IPS-20b (cell line): Measurements from ENCODE around the gene IL24.
"Not testable (repeated sequence)": the region's sequence is repeated elsewhere in the genome, so short reads cannot be mapped to it uniquely, and the experiment has no call there.

ENCODE experiments used
- H3K27ac ChIP-seq: one replicate; pipeline ENCODE4 v1.5.1; 2013; ENCODE audit warnings: low read length
- H3K27me3 ChIP-seq: 2 replicates; pipeline ENCODE4 v1.6.1; 2013; ENCODE audit warnings: mild to moderate bottlenecking, low read length, inconsistent platforms; ENCODE audit not compliant: insufficient read depth
- H3K36me3 ChIP-seq: 2 replicates; pipeline ENCODE4 v1.6.1; 2013; ENCODE audit warnings: low read depth, mild to moderate bottlenecking, inconsistent platforms, low read length, moderate library complexity; ENCODE audit not compliant: insufficient read depth
- H3K4me1 ChIP-seq: 2 replicates; pipeline ENCODE4 v1.6.1; 2013; ENCODE audit warnings: mild to moderate bottlenecking, control low read depth, inconsistent platforms, low read length, moderate library complexity; ENCODE audit not compliant: insufficient read depth
- H3K4me3 ChIP-seq: 2 replicates; pipeline ENCODE4 v1.5.1; 2013; ENCODE audit warnings: mild to moderate bottlenecking, low read length, inconsistent platforms
- H3K9ac ChIP-seq: 2 replicates; pipeline ENCODE4 v1.6.1; 2013; ENCODE audit warnings: low read depth, mild to moderate bottlenecking, inconsistent platforms, low read length, moderate library complexity
- H3K9me3 ChIP-seq: 2 replicates; pipeline ENCODE4 v1.6.1; 2013; ENCODE audit warnings: mild to moderate bottlenecking, low read depth, low read length, inconsistent platforms; ENCODE audit not compliant: insufficient read depth

IL24 gene

DNA sequence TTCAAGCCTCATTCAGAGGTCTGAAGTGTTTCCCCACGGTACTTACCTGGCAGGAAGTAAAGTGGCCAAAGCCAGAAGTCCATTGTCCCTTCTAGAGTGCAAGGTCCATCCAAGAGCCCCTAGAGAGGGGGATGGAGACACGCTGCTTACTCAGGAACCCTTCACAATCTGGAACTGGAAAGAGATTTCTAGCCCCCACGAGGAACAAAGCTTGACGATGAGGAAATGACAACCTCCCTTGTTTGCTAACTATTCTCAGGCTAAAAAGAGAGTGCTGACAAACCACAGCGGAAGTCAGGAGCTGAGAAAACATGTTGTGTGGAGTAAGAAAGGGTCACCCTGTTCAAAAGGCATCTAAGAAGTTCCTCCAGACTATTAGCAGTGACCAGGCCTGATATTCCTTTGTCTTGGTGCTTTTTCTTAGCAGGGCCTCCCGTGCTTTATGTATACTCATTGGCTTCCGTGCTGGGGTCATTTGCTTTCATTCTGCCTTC is 24.6 kb downstream of the IL24 start, which contains the start of gene FCMR:
Gene FCMR (minus strand): TSS at position 170 of the 494 bp plus-strand sequence. CDS start 87 bp downstream, at position 83.
- Histone ChIP-seq H3K9ac (no peak within 1 kb of the TSS), H3K4me1 (no peaks in the 10 kb centered on the region), H3K9me3 (no peaks in the 10 kb centered on the region), H3K36me3 (no peaks in the 10 kb centered on the region), H3K27me3 (peaks cover 4% of the 10 kb centered on the region; the same call in 1 of the 2 replicates), H3K4me3 (no peak within 1 kb of the TSS), H3K27ac (no peak within 1 kb of the TSS)

DNA sequence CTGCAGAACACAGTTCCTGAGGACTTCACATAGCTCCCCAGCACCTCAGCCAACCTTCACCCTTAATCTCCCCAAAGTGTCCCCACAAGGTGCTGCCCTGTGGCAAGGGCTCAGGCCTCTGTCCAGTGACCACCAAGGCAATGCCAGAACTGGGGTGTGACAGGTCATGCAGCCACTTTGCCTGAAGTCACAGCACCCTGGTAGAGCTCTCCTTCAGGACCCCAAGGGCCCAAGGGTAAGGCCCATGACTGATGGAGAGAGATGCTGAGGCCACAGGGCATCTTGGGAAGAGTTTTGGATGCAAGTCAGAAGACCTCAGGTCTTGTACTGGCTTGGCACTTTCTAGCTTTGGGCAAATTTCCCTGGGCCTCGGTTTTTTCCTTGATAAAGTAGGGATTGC is 25.3 kb downstream of the IL24 start:
- Histone ChIP-seq H3K36me3 (no peaks in the 10 kb centered on the region), H3K4me1 (no peaks in the 10 kb centered on the region), H3K27me3 (peaks cover 4% of the 10 kb centered on the region; the same call in 1 of the 2 replicates), H3K27ac (no peak overlapping the region), H3K4me3 (no peak overlapping the region), H3K9me3 (no peaks in the 10 kb centered on the region), H3K9ac (no peak overlapping the region)

DNA sequence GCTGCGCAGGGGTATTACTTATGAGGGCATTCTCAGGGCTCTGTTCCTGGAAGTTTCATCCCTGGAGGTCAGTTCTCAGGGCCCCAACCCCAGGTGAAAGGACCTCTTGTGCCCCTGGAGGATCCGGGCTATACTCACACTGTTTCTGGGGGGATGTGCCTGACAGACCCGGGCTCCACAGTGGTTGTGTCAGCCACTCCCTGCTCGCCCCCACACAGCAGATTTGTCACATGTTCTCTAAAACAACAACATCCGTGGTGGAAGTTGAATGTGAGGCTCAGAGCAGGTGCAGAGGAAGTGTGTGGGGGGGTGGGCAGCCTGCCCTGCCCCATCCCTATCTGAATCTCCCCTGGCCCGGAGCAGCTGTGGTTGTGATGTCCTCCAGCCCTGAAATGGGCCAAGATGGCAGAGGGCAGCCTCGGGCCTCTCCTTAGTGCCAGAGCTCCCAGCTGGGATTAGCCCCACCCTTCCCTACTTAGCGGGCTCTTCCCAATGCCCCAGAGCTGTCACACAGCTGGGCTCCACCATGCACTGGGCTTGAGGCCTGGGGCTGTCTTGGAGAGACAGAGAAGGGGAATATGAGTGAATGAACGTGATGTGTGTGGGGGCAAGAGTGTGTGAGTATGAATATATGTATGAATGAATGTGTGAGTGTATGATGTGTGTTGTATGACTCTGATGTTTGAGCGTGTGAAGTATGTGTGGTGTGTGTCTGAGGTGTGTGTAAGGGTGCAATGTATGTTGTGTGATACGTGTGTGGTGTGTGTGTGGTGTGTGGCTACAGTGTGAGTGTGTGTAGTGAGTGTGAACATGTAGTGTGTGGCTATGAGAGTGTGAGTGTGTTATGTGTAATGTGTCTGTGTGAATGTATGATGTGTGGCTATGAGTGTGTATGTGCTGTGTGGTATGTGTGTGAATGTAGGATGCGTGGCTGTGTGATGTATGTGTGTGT is 26.0 kb downstream of the IL24 start:
- Histone ChIP-seq H3K9ac (no peak overlapping the region), H3K4me1 (no peaks in the 10 kb centered on the region), H3K4me3 (no peak overlapping the region), H3K27me3 (peaks cover 4% of the 10 kb centered on the region; the same call in 1 of the 2 replicates), H3K36me3 (no peaks in the 10 kb centered on the region), H3K27ac (no peak overlapping the region), H3K9me3 (no peaks in the 10 kb centered on the region)

DNA sequence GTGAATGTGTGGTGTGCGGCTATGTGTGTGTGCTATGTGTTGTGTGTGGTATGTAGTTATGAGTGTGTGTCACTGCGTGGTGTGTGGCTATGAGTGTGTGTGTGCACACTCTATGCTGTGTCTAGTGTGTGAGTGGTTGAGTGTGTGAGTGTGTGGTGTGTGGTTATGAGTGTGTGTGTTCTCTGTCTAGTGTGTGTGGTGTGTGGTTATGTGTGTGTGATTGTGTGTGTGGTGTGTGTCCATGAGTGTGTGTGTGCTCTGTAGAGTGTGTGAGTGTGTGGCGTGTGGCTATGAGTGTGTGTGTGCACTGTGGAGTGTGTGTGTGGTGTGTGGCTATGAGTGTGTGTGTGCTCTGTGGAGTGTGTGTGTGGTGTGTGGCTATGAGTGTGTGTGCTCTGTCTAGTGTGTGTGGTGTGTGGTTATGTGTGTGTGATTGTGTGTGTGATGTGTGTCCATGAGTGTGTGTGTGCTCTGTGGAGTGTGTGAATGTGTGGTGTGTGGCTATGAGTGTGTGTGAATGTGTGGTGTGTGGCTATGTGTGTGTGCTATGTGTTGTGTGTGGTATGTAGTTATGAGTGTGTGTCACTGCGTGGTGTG is 26.8 kb downstream of the IL24 start:
- not testable (repeated sequence) for H3K9ac ChIP-seq, H3K4me1 ChIP-seq, H3K36me3 ChIP-seq, H3K4me3 ChIP-seq, H3K9me3 ChIP-seq, H3K27me3 ChIP-seq, H3K27ac ChIP-seq

DNA sequence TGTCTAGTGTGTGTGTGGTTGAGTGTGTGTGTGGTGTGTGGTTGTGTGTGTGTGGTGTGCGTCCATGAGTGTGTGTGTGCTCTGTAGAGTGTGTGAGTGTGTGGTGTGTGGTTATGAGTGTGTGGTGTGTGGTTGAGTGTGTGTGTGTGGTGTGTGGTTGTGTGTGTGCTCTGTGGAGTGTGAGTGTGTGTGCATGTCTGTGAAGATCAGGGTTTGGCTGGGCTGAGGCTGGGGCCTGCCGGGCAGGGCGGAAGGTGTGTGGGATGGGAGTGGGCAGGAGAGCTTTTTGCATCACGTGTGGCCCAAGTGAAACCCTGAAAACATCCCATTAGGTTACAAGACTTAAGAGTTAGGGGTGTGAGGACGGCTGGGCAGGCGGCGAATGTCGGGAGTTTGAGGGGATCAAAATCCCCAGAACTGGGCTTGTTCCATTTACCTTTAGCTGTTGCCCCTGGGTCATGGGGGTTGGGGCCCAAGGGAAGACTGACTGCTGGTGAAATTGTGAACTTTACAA is 27.4 kb downstream of the IL24 start:
- H3K9ac ChIP-seq = no peak overlapping the region

DNA sequence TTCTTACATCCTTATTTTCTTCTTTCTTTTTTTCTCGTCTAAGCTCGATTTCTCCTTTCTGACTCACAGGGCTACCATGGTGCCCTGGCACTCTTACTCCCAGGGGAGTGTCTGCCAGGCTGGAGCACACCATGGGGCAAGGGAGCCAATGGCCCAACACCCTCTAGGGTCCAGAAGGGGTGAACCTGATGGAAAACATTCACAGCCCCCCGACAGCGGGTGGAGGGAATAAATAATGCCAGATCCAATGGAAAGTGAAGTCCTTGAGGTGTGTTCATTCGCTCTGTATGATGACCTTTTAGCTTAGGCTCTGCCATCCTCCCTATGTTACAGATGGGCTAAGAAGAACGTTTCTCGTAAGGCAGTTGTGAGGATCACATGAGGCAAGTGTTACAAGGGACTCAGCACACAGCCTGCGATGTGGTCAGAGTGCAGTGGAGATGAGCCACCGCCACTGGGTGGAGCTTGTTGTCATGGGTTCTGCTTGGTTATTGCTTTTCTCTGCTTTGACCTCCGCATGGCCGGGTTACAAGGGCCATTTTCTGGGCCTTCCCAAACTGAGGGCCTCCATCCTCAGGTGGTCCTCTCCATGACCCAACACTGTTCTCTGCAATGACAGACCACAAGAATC is 28.0 kb downstream of the IL24 start:
- Histone ChIP-seq H3K9me3 (no peaks in the 10 kb centered on the region), H3K4me3 (no peak overlapping the region), H3K4me1 (no peaks in the 10 kb centered on the region), H3K27me3 (peaks cover 4% of the 10 kb centered on the region; the same call in 1 of the 2 replicates), H3K9ac (no peak overlapping the region), H3K27ac (no peak overlapping the region), H3K36me3 (no peaks in the 10 kb centered on the region)

More for the DNA sequence above, 27.4 kb downstream of the IL24 start:
- Histone ChIP-seq H3K4me3 (no peak overlapping the region), H3K27ac (no peak overlapping the region), H3K36me3 (no peaks in the 10 kb centered on the region), H3K4me1 (no peaks in the 10 kb centered on the region), H3K27me3 (peaks cover 4% of the 10 kb centered on the region; the same call in 1 of the 2 replicates), H3K9me3 (no peaks in the 10 kb centered on the region)

DNA sequence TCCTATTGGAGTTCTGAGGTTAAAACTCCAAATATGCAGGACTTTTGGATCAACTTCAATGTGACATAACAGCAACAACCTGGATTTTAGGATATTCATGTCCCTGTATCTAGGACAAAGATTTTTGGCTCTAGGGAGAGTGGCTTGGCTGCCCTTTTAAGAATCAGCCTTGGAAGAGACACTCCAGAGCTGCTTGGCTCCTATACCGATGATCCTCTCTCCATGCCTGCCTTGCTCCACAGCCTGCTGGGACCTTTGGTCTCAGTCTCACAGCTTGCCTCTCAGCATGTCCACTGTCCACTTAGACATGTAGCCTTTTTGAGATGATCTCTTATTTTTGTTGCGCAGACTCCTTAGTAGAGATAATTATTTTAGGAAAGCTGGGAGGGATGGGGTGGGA is 29.0 kb downstream of the IL24 start:
- Histone ChIP-seq H3K9me3 (no peaks in the 10 kb centered on the region), H3K9ac (no peak overlapping the region), H3K27ac (no peak overlapping the region), H3K4me3 (no peak overlapping the region), H3K27me3 (no peaks in the 10 kb centered on the region), H3K4me1 (no peaks in the 10 kb centered on the region), H3K36me3 (no peaks in the 10 kb centered on the region)

DNA sequence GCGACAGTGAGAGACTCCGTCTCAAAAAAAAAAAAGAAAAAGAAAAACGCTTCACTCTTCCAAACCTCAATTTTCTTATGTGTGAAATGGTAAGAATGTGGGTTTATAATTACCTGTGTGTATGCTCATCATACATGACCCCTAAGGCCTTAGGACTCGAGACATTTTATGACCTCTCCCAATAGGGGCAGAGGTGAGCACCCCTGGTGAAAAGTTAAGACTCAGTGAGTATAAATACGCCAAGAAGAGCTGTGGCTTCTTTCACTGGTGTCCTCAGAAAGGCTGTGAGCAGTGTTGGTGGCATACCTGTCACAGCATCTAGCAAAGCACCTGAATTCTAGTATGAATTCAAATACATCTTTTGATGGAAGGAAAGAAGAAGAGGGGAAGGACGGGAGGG is 32.3 kb downstream of the IL24 start:
- no peaks in the 10 kb centered on the region for H3K9me3 ChIP-seq
- H3K36me3 ChIP-seq = no peaks in the 10 kb centered on the region
- no peaks in the 10 kb centered on the region for H3K4me1 ChIP-seq
- no peak overlapping the region for H3K4me3 ChIP-seq
- H3K27ac ChIP-seq = no peak overlapping the region
- H3K9ac ChIP-seq = no peak overlapping the region
- H3K27me3 ChIP-seq = no peaks in the 10 kb centered on the region

DNA sequence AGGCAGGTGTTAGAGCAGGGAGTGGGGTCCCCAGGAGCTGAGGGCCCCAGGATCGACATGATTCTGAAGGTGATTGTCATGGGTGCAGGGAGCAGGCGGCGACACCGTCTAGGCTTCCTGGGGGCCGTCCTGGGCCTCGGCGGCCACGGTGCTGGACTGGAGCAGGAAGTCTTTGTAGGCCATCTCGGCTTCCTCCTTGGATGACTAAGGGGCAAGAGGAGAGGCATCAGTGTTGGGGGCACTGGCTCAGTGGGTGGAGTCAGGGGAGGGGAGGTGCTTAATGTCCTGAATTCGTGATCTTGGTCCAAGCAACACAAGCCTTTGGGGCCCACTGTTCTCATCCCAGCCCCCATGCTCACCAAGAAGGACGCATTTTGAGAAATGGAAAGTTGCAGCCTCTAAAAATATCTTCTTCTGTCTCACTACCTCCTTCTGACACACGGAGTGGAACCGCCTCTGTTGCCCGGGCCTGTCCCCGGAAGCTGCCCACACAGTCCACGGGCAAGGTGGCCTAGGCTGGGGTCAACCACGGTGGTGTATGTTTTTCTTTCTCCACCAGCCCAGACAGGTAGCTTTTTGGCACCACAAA is 33.1 kb downstream of the IL24 start:
- no peaks in the 10 kb centered on the region for H3K9me3 ChIP-seq
- H3K4me1 ChIP-seq = no peaks in the 10 kb centered on the region
- H3K4me3 ChIP-seq = no peak overlapping the region
- no peaks in the 10 kb centered on the region for H3K27me3 ChIP-seq
- no peak overlapping the region for H3K9ac ChIP-seq
- no peak overlapping the region for H3K27ac ChIP-seq
- H3K36me3 ChIP-seq = no peaks in the 10 kb centered on the region

DNA sequence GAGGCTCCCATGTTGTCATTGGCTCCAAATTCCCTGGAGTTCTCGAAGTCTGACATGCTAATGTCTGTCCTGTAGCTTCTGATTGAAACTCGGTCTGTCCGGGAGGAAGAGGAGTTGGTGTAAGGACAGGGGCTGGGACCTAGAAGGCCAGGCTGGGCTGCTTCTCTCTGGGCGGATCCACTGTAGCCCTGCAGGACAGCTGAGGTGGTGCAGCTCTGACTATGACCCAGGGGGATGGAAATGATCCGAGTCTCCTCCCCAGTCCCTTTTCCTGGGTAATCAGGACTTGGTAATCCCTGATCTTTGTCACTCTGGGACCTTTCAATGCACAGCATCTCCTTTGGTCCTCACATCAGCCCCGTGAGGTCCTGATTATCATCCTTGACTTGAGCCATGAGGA is 34.5 kb downstream of the IL24 start:
- H3K4me1 ChIP-seq = no peaks in the 10 kb centered on the region
- no peak overlapping the region for H3K4me3 ChIP-seq
- H3K9me3 ChIP-seq = no peaks in the 10 kb centered on the region
- no peaks in the 10 kb centered on the region for H3K36me3 ChIP-seq
- no peak overlapping the region for H3K27ac ChIP-seq
- no peak overlapping the region for H3K9ac ChIP-seq
- no peaks in the 10 kb centered on the region for H3K27me3 ChIP-seq

DNA sequence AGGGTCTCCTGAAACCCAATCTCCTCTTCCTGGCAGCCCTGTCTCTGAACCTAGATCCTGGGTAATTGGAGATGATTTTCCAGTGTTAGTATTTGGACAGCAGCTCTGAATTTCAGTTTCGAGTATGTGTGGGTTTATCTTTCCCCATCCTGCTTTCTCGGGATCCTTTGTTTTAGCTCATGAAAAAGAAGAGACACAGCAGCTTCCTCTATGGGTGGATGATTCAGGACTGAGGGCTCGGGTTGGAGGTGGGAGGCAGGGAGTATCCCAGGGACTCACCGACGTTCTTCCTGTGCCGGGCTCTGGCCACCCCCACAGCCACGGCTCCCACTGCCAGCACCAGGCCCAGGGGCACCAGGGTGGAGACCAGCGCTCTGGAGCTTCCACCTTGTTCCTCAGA is 34.9 kb downstream of the IL24 start:
- H3K9me3 ChIP-seq = no peaks in the 10 kb centered on the region

More for the DNA sequence above, 34.9 kb downstream of the IL24 start:
- Histone ChIP-seq H3K36me3 (no peaks in the 10 kb centered on the region), H3K4me3 (no peak overlapping the region), H3K27me3 (no peaks in the 10 kb centered on the region), H3K4me1 (no peaks in the 10 kb centered on the region), H3K27ac (no peak overlapping the region), H3K9ac (no peak overlapping the region)
